GM18526 (cell line): Measurements from ENCODE around the gene DOCK4.

ENCODE experiments used
- POLR2A ChIP-seq: IDR thresholded peaks from 3 replicates; pipeline ENCODE4 v1.6.1; 2011; ENCODE audit not compliant: insufficient read length; ENCODE audit errors: extremely low read depth

The DOCK4 gene

DNA sequence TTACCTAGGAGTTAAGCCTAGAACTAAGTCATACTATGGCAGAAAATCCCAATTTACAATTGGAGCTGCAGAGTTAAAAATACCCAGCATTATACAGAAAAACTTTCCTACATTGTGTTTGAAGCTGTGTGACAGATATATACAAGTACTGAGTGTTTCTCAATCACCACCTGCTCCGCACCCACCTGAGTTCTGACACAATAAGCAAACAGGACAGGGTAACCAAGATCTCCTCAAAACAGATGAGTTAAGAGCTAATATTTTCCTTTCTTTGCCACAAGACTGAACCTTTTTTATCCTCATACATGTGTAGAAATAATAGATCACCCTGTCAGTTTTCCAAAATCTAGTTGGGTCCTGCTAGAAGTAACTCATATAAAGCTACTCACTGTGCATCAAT is 186.3 kb downstream of the DOCK4 start:
- TF ChIP-seq POLR2A: no peak

DNA sequence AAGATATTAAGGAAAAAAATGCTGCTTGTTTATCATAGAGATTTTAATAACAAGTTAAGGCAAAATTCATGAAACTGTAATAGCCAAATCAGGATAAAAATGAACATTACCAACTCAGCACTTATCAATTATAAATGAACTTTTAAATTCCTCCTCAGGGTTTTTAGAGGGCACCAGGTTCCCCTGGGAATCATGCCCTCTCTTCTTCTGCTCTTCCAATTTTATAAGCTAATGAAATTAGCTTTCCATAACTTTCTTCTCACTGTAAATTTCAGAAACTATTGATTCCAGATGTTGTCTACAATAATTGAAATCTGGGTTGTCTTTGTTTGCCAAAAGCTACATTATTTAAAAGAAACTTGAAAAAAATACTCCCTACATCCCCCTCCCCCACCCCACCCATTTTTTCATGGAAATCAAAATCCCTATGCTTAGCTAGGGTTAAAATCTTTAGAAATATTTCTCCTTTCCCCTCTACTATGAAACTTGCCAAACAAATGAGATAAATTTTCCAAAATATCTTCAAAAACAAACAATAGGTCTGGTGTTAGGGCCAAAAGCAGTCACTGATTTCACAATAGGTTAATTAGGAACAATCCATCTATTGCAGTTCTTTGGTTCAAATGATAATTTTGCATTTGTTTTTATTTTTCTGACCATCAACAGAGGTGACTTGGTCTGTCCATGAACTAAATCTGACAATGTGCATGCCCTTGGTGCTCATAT is 187.7 kb downstream of the DOCK4 start:
- no peak for TF ChIP-seq POLR2A

DNA sequence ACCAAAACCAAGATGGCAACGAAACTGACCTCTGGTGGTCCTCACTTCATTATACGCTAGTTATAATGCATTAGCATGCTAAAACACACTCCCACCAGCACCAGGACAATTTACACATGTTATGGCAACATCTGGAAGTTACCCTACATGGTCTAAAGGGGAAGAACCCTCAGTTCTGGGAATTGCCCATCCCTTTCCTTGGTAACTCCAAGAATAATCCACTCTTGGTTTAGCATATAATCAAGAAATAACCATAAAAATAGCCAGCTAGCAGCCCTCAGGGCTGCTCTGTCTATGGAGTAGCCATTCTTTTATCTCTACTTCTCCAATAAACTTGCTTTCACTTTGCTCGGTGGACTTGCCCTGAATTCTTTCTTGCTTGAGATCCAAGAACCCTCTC is 191.1 kb downstream of the DOCK4 start:
- no peak for TF ChIP-seq POLR2A

DNA sequence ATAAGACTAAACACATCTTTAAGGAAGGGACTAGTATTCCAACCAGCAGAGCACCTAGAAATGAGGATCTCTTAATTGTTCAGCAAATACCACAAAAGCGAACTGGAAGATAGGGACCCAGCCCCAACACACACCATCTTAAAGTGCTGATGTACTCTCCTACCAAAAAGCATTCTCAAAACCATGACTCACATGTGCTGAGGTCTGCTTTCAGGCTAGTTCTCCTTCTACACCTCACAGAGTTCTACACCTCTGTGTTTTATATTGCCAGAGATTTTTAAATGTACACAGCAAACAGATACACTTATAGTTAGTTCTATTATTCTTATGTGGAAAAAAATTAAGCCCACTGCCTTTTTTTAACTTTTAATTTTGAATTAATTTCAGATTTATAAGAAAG is 191.9 kb downstream of the DOCK4 start:
- TF ChIP-seq POLR2A: no peak

DNA sequence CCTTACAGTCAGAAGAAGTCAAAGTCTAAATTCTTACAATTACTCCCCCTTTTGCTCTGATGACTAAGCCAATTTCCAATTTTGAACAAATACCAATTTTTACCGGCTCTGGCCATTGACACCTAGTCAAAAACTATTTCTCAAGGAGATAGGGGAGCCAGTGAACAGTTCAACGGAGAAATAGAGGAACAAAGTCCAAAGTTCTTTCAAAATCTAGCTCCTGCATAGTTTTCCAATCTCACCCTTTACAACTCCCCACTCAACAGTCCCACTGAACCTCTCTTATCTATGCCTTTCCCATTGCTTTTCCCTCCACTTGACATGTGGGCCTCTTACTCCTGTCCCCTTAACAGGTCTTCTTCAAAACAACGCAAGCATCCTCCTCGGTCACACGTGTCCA is 192.9 kb downstream of the DOCK4 start:
- no peak for TF ChIP-seq POLR2A

DNA sequence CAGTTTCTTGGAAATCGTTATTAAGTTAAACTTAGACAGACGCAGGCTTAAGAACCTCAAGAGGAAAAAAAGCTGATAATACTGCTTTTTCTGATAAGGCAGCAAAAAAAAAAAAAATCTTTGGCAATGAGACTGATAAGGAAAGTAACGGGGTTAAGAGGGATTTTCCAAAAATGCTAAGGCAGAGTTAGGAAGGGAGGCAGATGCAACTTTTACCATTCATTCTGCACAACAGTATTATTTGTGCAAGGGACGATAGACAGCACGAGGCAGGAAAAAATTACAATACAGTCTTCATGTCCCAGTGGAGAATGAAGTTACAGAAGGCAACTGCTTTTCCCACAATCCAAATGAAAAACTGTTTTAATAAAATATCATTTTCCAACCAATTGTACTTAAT is 194.0 kb downstream of the DOCK4 start:
- TF ChIP-seq POLR2A: no peak

DNA sequence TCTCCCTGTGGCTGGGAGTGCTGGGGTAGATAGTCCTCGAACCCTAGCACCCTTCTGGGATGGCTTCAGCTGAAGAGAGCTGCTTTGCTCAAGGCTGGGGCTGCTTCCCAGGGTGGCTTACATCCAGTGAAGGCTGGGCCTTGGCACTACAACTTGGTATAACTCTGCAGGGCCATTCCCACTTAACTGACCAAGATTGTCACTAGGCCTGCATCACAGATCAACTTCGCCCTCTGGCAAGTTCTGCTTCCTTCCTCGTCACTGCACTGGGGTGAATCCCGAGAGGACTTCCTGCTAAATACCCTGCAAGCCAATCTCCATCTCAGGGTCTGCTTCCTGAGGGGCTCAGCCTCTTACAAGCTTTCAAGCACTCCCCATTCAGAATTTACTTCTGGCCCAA is 195.2 kb downstream of the DOCK4 start:
- TF ChIP-seq POLR2A: no peak

DNA sequence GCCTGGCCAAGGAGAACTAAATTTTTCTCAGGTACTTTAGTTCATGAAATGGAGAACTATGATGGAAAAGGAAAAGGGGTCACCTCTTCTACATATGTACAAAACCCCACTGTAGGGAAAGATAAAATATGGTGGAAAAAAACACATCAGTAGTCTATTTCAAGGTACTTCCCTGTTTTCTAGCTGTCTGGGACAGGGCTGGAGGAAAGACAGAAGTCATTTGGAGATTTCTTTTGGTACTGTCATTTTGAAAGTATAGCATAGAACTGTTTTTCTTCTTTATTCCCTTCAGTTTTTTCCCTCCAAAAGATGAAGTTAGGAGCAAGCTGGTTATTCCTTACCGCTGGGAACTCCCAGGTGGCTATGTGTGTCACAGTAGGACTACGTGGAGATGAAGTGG is 196.1 kb downstream of the DOCK4 start:
- no peak for TF ChIP-seq POLR2A

DNA sequence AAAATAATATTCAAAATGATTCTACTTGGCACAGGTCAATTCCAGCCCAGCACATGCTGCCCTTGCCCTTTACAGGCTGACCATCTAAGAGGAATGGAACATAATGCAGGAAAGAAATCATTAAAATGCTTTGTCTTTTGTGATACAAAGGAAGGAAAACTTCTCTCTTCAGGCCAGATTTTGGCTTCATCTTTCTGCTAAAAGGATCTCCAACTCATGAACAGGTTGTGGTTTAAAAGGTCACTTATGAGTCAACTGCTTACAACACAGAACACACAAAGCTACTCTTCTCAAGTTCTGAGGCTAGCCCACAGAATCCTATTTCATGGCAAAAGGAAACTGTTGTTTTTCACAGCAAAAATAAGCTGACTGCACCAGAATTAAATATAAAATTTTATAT is 197.1 kb downstream of the DOCK4 start:
- no peak for TF ChIP-seq POLR2A

DNA sequence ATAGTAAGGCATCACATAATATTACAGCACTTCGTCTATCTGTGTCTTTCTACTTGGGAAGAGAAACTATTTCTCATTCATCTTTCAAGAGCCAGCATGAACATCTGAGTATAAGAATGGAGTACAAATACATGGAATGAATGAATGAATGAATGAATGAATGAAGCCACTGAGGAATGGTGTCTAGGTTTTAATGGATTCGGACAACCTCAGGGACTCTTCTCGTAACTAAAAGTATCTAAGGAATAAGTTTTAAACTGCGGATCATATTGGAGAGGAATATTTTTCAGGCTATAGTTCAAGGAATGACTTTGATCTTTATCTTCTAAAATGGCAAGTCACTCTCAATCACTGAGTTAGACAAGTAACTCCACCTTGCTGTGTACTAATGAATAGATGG is 199.0 kb downstream of the DOCK4 start:
- TF ChIP-seq POLR2A: no peak

DNA sequence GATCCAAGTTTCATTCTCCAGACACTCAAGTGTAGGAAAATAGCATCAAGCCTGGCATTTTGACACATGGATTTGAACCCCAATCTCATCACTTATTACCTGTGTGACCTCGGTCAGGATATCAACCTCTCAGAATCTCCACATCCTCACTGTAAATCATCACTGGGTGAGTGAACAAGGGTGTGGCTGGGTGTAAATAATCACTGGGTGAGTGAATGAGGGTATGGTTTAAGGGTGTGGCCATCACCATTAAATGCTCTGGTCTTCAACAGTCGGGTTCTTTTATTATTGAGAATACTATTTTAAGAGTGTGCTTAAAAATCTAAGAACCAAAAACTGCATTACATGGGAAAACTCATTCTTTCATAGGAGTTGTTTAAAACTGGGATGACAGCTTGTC is 200.1 kb downstream of the DOCK4 start:
- no peak for TF ChIP-seq POLR2A

DNA sequence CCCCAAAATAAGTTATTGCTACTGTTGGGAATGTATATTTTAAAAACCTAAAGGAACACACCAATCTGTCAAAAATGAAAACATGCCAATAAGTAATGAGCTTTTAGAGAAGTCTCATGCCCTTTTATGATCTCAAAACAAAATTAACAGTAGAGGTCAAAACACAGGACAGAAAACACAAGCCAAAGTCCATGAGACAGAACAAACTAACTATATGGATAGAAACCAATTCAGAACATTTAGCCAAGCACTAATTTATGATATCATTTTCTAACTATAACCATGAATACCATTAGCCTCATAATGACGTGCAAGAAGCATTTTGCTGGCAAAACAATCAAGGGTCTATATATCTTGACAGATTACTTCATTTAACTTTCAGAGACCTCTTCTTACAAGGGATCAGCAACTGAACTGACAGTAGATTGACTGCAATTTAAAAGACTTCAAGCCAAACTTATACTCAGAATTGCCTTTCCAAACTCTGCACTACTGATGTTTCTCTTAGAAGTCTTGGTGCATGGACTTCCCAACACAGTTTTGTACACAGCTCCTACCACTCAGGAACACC is 200.9 kb downstream of the DOCK4 start:
- no peak for TF ChIP-seq POLR2A

DNA sequence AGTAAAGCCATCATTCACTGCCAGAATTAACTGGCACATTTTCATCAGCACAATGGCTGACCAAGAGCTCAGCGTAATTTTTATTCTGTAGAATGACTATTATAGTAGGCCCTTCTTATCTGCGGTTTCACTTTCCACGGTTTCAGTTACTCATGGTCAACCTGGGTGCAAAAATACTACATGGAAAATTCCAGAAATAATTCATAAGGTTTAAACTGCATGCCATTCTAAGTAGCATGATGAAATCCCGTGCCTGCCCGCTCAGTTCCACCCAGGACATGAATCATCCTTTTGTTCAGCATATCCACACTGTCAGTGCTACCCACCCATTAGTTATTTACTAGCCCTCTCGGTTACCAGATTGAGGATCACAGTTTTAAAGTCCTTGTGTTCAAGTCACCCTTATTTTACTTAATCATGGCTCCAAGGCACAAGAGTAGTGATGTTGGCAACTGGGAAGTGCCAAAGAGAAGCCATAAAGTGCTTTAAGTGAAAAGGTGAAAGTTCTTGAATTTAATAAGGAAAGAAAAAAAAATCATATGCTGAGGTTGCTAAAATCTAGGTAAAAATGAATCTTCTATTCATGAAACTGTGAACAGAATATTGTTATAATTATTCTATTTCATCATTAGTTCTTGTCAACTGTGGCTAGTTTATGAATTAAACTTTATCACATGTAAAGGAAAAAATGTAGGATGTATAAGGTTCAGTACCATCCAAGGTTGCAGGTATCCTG is 204.9 kb downstream of the DOCK4 start:
- TF ChIP-seq POLR2A: no peak

DNA sequence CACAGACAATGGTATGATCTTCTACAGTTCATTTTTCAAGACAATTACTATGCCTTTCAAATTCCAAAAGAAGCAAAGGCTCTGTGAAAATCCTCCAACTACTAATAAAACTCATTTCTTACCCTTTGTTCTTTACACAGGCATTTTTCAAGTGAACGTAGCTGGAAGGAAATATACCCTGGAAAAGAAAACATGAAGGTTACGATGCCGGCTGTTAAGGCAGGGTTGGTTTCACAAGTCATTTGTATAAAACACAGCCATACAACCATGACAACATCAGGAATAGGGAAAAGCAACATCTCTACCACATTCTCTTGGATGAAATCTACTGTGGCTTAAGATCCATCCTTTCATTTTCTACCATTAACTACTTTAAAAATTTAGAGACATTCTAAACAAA is 207.9 kb downstream of the DOCK4 start:
- TF ChIP-seq POLR2A: no peak

DNA sequence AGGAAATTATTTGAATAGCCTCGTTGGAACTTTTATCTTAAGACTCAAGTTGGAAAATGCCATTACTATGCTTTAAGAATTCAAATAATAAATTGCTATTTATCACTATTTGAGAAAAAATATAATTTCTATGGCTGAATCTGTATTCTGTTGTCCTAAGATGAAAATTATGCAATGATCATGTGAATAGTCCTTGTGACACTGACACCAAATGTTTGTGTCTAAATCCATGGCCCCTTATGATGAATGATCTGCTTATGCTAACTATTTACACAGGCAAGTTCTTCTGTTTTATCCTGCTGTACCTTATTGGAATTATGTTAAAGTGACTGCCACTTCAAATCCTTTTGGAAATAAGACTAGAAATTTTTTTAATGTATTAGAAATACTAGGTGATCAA is 208.7 kb downstream of the DOCK4 start:
- no peak for TF ChIP-seq POLR2A

DNA sequence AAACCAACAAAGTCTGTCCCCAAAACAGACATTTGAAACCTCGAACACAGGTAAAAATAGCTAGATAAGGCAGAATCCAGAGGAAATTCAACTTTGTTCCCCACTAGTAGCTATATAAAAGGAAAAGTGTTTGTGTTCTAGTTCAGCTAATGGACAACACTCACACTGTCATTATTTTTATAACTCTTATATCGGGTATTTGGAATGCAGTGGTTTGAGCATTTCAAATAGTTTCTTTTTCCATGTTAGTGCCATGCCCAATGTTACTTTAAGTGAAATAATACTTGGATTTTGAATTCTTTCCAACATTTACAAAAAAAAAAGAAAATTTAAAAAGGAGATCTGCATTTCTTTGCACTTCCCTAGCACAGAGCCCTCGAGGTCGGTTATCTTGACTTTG is 213.6 kb downstream of the DOCK4 start:
- no peak for TF ChIP-seq POLR2A
